Tibial artery (tissue), 4 donors: ENCODE results near the gene ACR.

ENCODE experiments used
- DNase-seq, 2 donors: peaks; one replicate each; pipeline ENCODE4 v3.0.0-alpha.2; 2019
- H3K27ac ChIP-seq, 2 donors: fragments of 200-600 bp; sonication (generic) in 1 of 2; 1 replicate in 1 of 2; 2 replicates in 1 of 2; pipeline ENCODE4 v1.5.1; 2018 to 2019; ENCODE audit warnings: mild to moderate bottlenecking in 1 of 2
- H3K27me3 ChIP-seq, 2 donors: fragments of 200-600 bp; sonication (generic) in 1 of 2; one replicate each; pipeline versions ENCODE4 v1.5.1 to v1.6.0; 2016 to 2019
- H3K36me3 ChIP-seq, 3 donors: fragments of 200-600 bp; sonication (generic) in 2 of 3; one replicate each; pipeline ENCODE4 v1.5.1; 2016 to 2019; ENCODE audit warnings: mild to moderate bottlenecking in 2 of 3
- H3K4me1 ChIP-seq, 4 donors: fragments of 200-600 bp; sonication (generic) in 2 of 4; 1 replicate in 3 of 4; 2 replicates in 1 of 4; pipeline ENCODE4 v1.5.1; 2016 to 2019
- H3K4me3 ChIP-seq, 2 donors: fragments of 200-600 bp; sonication (generic) in 1 of 2; 1 replicate in 1 of 2; 2 replicates in 1 of 2; pipeline ENCODE4 v1.5.1; 2018 to 2019; ENCODE audit warnings: mild to moderate bottlenecking in 2 of 2
- H3K9me3 ChIP-seq, 3 donors: fragments of 200-600 bp; sonication (generic) in 1 of 3; one replicate each; pipeline ENCODE4 v1.5.1; 2016 to 2019
- intact Hi-C: fragments of 100-400 bp; cut with DNase I; formaldehyde crosslinking; loops from one replicate; pipeline ENCODE4 v1.15.0; 2023; ENCODE audit warnings: low total_unique reads
- TF ChIP-seq, protein P1 (sequence below), 2 experiments: fragments of 200-600 bp in 1 of 2; fragments of 450-650 bp in 1 of 2; IDR thresholded peaks; one replicate each; pipeline ENCODE4 v1.5.1; 2017 to 2019; ENCODE audit warnings: antibody characterized with exemption in 2 of 2, mild to moderate bottlenecking in 1 of 2, moderate library complexity in 1 of 2

The ACR gene

DNA sequence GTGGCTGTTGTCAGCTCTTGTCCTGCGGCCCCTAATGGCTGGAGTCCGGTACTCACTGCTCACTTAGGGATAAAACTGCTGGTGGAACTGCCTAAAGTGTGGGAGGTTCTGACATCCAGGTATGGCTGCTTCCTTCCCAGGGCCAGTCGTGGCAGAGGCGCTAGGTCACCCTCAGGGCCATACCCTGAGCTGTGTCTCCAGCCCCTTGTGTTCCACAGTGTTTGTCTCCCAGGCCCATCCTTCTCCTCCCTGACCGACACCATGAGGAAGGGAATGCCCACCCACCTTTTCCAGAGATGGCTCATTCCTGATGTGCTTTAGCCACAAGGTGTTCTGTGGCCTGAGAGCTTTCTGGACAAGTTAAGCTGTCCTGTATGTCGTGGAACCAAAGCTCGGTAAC lies 12.4 kb upstream of the ACR start:
- Histone ChIP-seq H3K27me3 (peaks cover 0 to 46% of the 10 kb centered on the region in 2 donors), H3K27ac (no peak overlapping the region), H3K9me3 (no peaks in the 10 kb centered on the region), H3K4me1 (peaks cover 0 to 8% (median 0%) of the 10 kb centered on the region in 4 donors), H3K36me3 (no peaks in the 10 kb centered on the region), H3K4me3 (no peak overlapping the region)
- DNase-seq, result no peak
- intact Hi-C loops, result no loop called here
- TF ChIP-seq, protein P1, sequence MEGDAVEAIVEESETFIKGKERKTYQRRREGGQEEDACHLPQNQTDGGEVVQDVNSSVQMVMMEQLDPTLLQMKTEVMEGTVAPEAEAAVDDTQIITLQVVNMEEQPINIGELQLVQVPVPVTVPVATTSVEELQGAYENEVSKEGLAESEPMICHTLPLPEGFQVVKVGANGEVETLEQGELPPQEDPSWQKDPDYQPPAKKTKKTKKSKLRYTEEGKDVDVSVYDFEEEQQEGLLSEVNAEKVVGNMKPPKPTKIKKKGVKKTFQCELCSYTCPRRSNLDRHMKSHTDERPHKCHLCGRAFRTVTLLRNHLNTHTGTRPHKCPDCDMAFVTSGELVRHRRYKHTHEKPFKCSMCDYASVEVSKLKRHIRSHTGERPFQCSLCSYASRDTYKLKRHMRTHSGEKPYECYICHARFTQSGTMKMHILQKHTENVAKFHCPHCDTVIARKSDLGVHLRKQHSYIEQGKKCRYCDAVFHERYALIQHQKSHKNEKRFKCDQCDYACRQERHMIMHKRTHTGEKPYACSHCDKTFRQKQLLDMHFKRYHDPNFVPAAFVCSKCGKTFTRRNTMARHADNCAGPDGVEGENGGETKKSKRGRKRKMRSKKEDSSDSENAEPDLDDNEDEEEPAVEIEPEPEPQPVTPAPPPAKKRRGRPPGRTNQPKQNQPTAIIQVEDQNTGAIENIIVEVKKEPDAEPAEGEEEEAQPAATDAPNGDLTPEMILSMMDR (IDR thresholded peaks at IDR 0.05), result no peak

DNA sequence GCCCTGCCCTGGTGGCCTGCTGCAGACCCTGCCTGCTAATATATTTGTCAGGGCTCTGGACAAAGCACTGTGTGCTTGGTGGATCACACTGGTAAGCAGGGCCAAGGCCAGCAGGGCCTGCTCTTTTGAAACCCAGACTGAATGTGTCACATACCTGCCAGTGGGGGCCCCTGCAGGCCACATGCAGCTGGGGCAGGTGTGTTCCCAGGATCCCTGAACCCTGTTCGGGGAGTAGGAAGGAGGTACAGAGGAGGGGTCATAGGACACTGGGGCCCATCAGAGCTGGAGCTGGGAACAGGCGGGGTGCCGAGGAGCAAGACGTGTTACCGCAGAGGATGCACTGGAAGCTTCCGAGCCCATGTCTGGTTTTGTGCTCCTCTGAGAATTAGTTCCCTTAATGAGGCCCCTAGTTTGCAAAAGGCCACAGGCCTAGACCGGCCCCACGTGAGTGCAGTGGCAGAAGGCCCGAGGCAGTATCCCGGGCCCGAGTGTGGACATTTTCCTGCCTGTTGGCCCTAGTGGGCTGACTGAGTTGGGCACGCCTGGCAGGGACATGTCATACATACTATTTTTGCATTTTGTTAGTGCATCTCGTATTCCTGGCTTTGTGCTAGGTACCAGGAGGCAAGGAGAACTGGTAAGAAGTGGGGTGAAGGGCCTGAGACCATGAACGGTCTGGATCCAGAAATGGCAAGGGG lies 11.2 kb upstream of the ACR start:
- intact Hi-C loops, result no loop called here
- Histone ChIP-seq H3K4me3 (no peak overlapping the region), H3K4me1 (no peaks in the 10 kb centered on the region), H3K9me3 (no peaks in the 10 kb centered on the region), H3K36me3 (no peaks in the 10 kb centered on the region), H3K27ac (no peak overlapping the region), H3K27me3 (peaks cover 0 to 46% of the 10 kb centered on the region in 2 donors)
- TF ChIP-seq, protein P1 (IDR thresholded peaks at IDR 0.05), result no peak
- no peak for DNase-seq

DNA sequence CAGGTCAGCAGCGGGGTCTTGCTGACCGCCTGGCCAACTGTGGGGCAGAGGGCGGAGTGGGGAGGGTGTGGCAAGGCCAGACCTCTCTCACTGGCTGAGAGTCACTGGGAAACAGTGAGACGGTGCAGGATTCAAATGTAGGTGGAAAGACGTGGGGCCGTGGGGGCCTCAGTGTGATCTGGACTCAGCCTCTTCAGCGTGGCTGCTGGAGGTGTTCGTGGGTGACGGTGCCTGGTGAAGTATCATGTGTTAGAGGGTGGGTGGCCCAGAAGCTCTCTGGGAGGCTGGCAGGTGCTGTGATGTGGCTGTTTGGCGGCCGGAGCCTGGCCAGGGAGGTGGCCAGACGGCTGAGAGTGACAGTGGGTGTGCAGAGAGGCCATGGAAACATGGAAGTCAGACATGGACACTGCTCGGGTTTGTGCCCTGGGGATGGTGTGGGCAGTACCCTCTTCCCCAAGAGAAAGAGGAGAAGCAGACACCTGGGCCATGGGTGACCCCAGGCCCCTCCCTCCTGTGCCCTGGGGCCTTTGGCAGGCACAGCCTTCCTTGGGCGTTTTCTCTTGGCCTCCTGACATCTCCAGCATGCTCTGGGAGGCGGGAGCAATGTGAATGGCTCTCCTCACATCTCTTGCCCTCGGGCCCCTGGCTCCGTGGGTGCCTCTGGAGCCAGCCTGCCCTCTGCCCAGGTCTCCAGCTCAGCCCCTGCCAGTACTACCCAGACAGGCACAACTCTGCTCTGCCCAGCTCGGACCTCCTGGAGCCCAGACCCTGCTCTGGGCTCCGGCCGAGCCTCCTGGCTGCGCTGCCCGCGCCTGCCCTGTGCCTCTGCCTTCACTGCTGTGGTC lies 10.1 kb upstream of the ACR start:
- Histone ChIP-seq H3K27me3 (peaks cover 0 to 44% of the 10 kb centered on the region in 2 donors), H3K36me3 (no peaks in the 10 kb centered on the region), H3K27ac (no peak overlapping the region), H3K4me1 (no peaks in the 10 kb centered on the region), H3K4me3 (no peak overlapping the region), H3K9me3 (no peaks in the 10 kb centered on the region)
- intact Hi-C loops, result no loop called here
- TF ChIP-seq, protein P1 (IDR thresholded peaks at IDR 0.05), result no peak
- DNase-seq, result no peak

- TF ChIP-seq, protein P1 (IDR thresholded peaks at IDR 0.05), result no peak
- Histone ChIP-seq H3K4me3 (no peak overlapping the region), H3K9me3 (no peaks in the 10 kb centered on the region), H3K27ac (no peak overlapping the region), H3K36me3 (no peaks in the 10 kb centered on the region), H3K27me3 (peaks cover 0 to 42% of the 10 kb centered on the region in 2 donors), H3K4me1 (peaks cover 0 to 4% (median 0%) of the 10 kb centered on the region in 4 donors)
- DNase-seq, result no peak
- intact Hi-C loops, result no loop called here
Measured at GRCh38 chr22:50728523-50728931, 9.5 kb upstream of the ACR start.

DNA sequence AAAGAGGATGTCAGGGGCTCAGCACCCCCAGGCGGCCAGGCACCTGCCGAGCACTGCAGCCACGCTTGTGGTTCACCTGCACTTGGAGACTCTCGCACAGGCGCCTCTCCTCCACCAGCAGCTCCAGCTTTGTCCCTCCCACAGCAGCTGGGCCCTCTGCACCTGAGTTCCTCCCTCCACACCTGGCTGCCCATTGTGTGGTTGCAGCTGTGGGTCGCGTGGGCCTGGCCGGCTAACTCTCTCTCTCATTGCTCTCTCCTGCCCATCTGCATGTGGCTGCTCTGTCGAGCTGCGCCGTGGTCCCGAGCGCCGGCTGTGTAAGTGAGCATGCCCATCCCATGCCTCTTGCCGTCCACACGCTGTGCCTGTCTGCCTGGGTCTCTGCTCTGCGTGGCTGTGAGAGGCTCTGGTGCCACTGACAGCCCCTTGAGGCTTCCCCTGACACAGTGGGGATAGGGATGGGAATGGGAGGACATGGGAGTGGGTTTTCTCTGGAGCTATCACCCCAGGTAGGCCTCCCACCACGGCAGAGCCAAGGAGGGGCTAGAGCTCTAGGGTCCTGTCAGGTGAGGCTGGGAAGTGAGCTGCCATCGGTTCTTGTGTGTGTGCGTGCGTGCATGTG lies 8.5 kb upstream of the ACR start:
- TF ChIP-seq, protein P1 (IDR thresholded peaks at IDR 0.05), result no peak
- intact Hi-C loops, result no loop called here
- no peak overlapping the region for H3K4me3 ChIP-seq
- peaks cover 0 to 50% of the 10 kb centered on the region in 2 donors for H3K27me3 ChIP-seq
- H3K9me3 ChIP-seq, result no peaks in the 10 kb centered on the region
- H3K4me1 ChIP-seq, result peaks cover 0 to 6% (median 0%) of the 10 kb centered on the region in 4 donors
- no peaks in the 10 kb centered on the region for H3K36me3 ChIP-seq
- DNase-seq, result peak; percentile 9 to 47
- H3K27ac ChIP-seq, result no peak overlapping the region
